ENCODE measurements around the gene KIF13A.
A peak's percentile ranks its signal among the peaks of the same experiment; 100 is the strongest.

KIF13A gene

DNA sequence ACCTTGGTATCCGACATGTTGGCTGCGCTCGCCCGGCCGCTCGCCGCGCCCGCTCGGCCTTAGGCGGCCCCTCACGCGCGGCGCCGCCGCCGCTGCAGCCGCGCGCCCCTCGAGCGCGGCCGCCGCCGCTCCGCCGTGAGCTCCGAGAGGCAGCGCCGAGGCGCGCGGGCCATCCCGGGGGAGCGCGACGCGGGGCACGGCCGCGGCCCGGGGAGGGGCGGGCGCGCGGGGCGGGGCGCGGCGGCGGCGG is at the start of gene KIF13A:
Gene KIF13A, minus strand, starts transcription at position 189 of the 250 bp plus-strand sequence. Its CDS starts 172 bp downstream, at position 17.
- H3K4me1 ChIP-seq (ENCODE audit: control insufficient read depth in 2 of 2, insufficient read depth in 2 of 2, low read length in 2 of 2): peaks cover 8 to 22% of the 10 kb centered on the region in 2 donors
- H3K9me3 ChIP-seq (ENCODE audit: control insufficient read depth in 2 of 2, low read length in 2 of 2): no peaks in the 10 kb centered on the region
- peak within 1 kb of the TSS; percentile 76 to 87 for H3K4me3 ChIP-seq (ENCODE audit: low read length in 2 of 2)
- H3K9ac ChIP-seq (ENCODE audit: low read depth in 1 of 2, low read length in 2 of 2): peak within 1 kb of the TSS; percentile 85 to 88
- peak within 1 kb of the TSS; percentile 86 to 89 for H3K27ac ChIP-seq (ENCODE audit: low read depth in 2 of 2, low read length in 2 of 2)
- H3K27me3 ChIP-seq (ENCODE audit: control insufficient read depth in 2 of 2, insufficient read depth in 2 of 2, low read length in 2 of 2): no peaks in the 10 kb centered on the region
- no peaks in the 10 kb centered on the region for H3K36me3 ChIP-seq (ENCODE audit: control insufficient read depth in 2 of 2, insufficient read depth in 2 of 2, low read length in 2 of 2)

- Histone ChIP-seq H3K4me3 (ENCODE audit: low read length in 2 of 2) (no peak overlapping the region), H3K9me3 (ENCODE audit: control insufficient read depth in 2 of 2, low read length in 2 of 2) (no peaks in the 10 kb centered on the region), H3K27me3 (ENCODE audit: control insufficient read depth in 2 of 2, insufficient read depth in 2 of 2, low read length in 2 of 2) (no peaks in the 10 kb centered on the region), H3K27ac (ENCODE audit: low read depth in 2 of 2, low read length in 2 of 2) (no peak overlapping the region), H3K36me3 (ENCODE audit: control insufficient read depth in 2 of 2, insufficient read depth in 2 of 2, low read length in 2 of 2) (no peaks in the 10 kb centered on the region), H3K9ac (ENCODE audit: low read depth in 1 of 2, low read length in 2 of 2) (no peak overlapping the region), H3K4me1 (ENCODE audit: control insufficient read depth in 2 of 2, insufficient read depth in 2 of 2, low read length in 2 of 2) (no peaks in the 10 kb centered on the region)
These were observed 49.3 kb upstream of the KIF13A start for GRCh38 chr6:18036781-18037180.

DNA sequence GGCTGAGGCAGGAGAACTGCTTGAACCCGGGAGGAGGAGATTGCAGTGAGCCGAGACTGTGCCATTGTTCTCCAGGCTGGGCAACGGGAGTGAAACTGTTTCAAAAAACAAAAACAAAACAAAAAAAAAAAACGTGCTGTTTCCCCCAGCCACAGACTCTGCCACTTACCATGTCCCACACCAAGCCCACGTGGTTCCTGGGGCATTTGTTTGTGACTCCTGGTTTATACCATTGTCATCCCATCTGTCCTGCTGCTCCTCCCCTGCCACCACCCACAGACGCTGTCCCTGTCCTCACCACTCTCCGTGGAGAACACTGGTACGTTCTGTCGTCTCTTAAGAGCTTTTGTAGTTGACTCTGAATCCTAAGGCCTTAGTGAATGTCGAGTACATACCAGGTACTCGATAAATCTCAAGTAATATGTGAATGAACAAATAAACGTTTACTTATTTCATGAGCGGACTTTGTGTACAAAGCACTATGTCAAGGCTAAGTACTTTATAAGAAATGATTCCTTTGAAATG is 48.0 kb upstream of the KIF13A start:
- no peaks in the 10 kb centered on the region for H3K36me3 ChIP-seq (ENCODE audit: control insufficient read depth in 2 of 2, insufficient read depth in 2 of 2, low read length in 2 of 2)
- H3K4me1 ChIP-seq (ENCODE audit: control insufficient read depth in 2 of 2, insufficient read depth in 2 of 2, low read length in 2 of 2): no peaks in the 10 kb centered on the region
- H3K9ac ChIP-seq (ENCODE audit: low read depth in 1 of 2, low read length in 2 of 2): no peak overlapping the region
- no peak overlapping the region for H3K27ac ChIP-seq (ENCODE audit: low read depth in 2 of 2, low read length in 2 of 2)
- H3K9me3 ChIP-seq (ENCODE audit: control insufficient read depth in 2 of 2, low read length in 2 of 2): no peaks in the 10 kb centered on the region
- H3K4me3 ChIP-seq (ENCODE audit: low read length in 2 of 2): no peak overlapping the region
- no peaks in the 10 kb centered on the region for H3K27me3 ChIP-seq (ENCODE audit: control insufficient read depth in 2 of 2, insufficient read depth in 2 of 2, low read length in 2 of 2)

GRCh38 chr6:18034798-18035202 is 47.4 kb upstream of the KIF13A start:
- no peaks in the 10 kb centered on the region for H3K4me1 ChIP-seq (ENCODE audit: control insufficient read depth in 2 of 2, insufficient read depth in 2 of 2, low read length in 2 of 2)
- no peaks in the 10 kb centered on the region for H3K9me3 ChIP-seq (ENCODE audit: control insufficient read depth in 2 of 2, low read length in 2 of 2)
- H3K9ac ChIP-seq (ENCODE audit: low read depth in 1 of 2, low read length in 2 of 2): no peak overlapping the region
- H3K27me3 ChIP-seq (ENCODE audit: control insufficient read depth in 2 of 2, insufficient read depth in 2 of 2, low read length in 2 of 2): no peaks in the 10 kb centered on the region
- no peaks in the 10 kb centered on the region for H3K36me3 ChIP-seq (ENCODE audit: control insufficient read depth in 2 of 2, insufficient read depth in 2 of 2, low read length in 2 of 2)
- H3K4me3 ChIP-seq (ENCODE audit: low read length in 2 of 2): no peak overlapping the region
- H3K27ac ChIP-seq (ENCODE audit: low read depth in 2 of 2, low read length in 2 of 2): no peak overlapping the region

DNA sequence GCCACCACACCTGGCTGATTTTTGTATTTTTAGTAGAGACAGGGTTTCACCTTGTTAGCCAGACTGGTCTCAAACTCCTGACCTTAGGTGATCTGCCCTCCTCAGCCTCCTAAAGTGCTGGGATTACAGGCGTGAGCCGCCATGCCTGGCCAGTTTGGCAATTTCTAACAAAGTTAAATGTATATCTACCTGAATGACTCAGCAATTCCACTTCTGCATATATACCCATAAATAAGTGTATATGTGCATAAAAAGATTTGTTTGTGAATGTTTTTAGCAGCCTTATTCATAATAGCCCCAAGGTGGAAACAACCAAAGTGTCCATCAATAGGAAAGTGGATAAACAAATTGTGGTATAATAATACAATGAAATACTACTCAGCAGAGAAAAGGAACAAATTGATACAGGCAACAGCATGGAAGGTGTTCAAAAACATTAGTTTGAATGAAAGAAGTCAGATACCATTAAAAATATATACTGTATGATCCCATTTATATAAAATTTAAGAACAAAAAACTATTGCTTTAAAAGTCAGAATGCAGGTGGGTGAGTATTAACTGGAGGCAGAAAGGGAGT is 44.3 kb upstream of the KIF13A start:
- no peak overlapping the region for H3K27ac ChIP-seq (ENCODE audit: low read depth in 2 of 2, low read length in 2 of 2)
- H3K36me3 ChIP-seq (ENCODE audit: control insufficient read depth in 2 of 2, insufficient read depth in 2 of 2, low read length in 2 of 2): no peaks in the 10 kb centered on the region
- H3K9me3 ChIP-seq (ENCODE audit: control insufficient read depth in 2 of 2, low read length in 2 of 2): no peaks in the 10 kb centered on the region
- H3K4me1 ChIP-seq (ENCODE audit: control insufficient read depth in 2 of 2, insufficient read depth in 2 of 2, low read length in 2 of 2): no peaks in the 10 kb centered on the region
- H3K4me3 ChIP-seq (ENCODE audit: low read length in 2 of 2): no peak overlapping the region
- no peaks in the 10 kb centered on the region for H3K27me3 ChIP-seq (ENCODE audit: control insufficient read depth in 2 of 2, insufficient read depth in 2 of 2, low read length in 2 of 2)
- no peak overlapping the region for H3K9ac ChIP-seq (ENCODE audit: low read depth in 1 of 2, low read length in 2 of 2)

GRCh38 chr6:18031189-18031588 is 43.8 kb upstream of the KIF13A start:
- Histone ChIP-seq H3K27ac (ENCODE audit: low read depth in 2 of 2, low read length in 2 of 2) (no peak overlapping the region), H3K27me3 (ENCODE audit: control insufficient read depth in 2 of 2, insufficient read depth in 2 of 2, low read length in 2 of 2) (no peaks in the 10 kb centered on the region), H3K9ac (ENCODE audit: low read depth in 1 of 2, low read length in 2 of 2) (no peak overlapping the region), H3K4me3 (ENCODE audit: low read length in 2 of 2) (no peak overlapping the region), H3K36me3 (ENCODE audit: control insufficient read depth in 2 of 2, insufficient read depth in 2 of 2, low read length in 2 of 2) (no peaks in the 10 kb centered on the region), H3K4me1 (ENCODE audit: control insufficient read depth in 2 of 2, insufficient read depth in 2 of 2, low read length in 2 of 2) (no peaks in the 10 kb centered on the region), H3K9me3 (ENCODE audit: control insufficient read depth in 2 of 2, low read length in 2 of 2) (no peaks in the 10 kb centered on the region)

DNA sequence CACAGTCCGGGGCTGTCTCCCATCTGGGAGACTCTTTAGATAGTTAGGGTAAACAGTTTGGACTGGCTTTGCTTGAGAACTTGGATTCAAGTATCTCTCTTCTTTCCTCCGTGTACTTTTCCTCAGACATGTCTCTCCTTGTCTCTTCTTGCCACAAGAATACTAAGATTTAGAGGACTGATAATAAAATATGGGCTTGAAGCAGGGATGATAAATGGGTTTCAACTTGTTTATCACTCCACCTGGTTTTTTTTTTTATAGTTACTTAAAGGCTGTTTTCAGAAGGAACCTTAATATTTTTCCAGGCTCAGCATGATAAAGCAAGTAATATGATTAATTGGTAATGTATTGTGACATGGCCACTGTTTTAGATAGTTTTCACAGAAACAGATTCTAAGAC is 40.9 kb upstream of the KIF13A start:
- H3K36me3 ChIP-seq (ENCODE audit: control insufficient read depth in 2 of 2, insufficient read depth in 2 of 2, low read length in 2 of 2): no peaks in the 10 kb centered on the region
- no peaks in the 10 kb centered on the region for H3K4me1 ChIP-seq (ENCODE audit: control insufficient read depth in 2 of 2, insufficient read depth in 2 of 2, low read length in 2 of 2)
- no peaks in the 10 kb centered on the region for H3K27me3 ChIP-seq (ENCODE audit: control insufficient read depth in 2 of 2, insufficient read depth in 2 of 2, low read length in 2 of 2)
- H3K4me3 ChIP-seq (ENCODE audit: low read length in 2 of 2): no peak overlapping the region
- no peak overlapping the region for H3K27ac ChIP-seq (ENCODE audit: low read depth in 2 of 2, low read length in 2 of 2)
- H3K9me3 ChIP-seq (ENCODE audit: control insufficient read depth in 2 of 2, low read length in 2 of 2): no peaks in the 10 kb centered on the region
- no peak overlapping the region for H3K9ac ChIP-seq (ENCODE audit: low read depth in 1 of 2, low read length in 2 of 2)

DNA sequence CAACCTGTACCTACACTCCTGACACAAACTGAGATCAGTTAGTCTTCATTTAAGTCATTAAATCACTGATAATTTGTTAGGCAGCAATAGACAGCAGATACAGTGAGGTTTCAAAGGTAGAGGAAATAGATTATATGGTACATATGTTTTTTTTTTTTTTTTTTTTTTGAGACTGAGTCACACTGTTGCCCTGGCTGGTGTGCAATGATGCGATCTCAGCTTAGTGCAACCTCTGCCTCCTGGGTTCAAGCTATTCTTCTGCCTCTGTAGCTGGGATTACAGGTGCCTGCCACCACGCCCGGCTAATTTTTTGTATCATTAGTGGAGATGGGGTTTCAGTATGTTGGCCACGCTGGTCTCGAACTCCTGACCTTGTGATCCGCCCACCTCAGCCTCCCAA is 38.2 kb upstream of the KIF13A start:
- no peaks in the 10 kb centered on the region for H3K36me3 ChIP-seq (ENCODE audit: control insufficient read depth in 2 of 2, insufficient read depth in 2 of 2, low read length in 2 of 2)
- H3K9me3 ChIP-seq (ENCODE audit: control insufficient read depth in 2 of 2, low read length in 2 of 2): no peaks in the 10 kb centered on the region

DNA sequence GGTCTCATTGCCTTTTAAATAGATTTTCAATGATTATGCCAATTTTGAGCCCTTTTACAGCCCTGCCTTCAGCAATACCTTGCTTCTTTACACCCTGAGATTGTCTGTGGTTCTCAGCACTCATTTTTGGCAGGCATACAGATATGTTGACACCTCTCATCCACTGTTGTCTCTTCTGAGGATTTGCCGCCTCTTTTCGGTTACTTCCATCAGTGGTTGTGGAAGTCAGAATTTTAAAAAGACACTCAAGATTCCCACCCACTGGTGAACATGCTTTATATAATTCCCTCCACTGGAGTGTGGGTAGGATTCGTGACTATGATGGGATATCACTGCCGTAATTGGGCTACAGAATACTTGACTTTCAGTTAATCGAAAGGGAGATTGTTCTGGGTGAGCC is 37.4 kb upstream of the KIF13A start:
- Histone ChIP-seq H3K27me3 (ENCODE audit: control insufficient read depth in 2 of 2, insufficient read depth in 2 of 2, low read length in 2 of 2) (no peaks in the 10 kb centered on the region), H3K27ac (ENCODE audit: low read depth in 2 of 2, low read length in 2 of 2) (no peak overlapping the region), H3K36me3 (ENCODE audit: control insufficient read depth in 2 of 2, insufficient read depth in 2 of 2, low read length in 2 of 2) (no peaks in the 10 kb centered on the region), H3K9me3 (ENCODE audit: control insufficient read depth in 2 of 2, low read length in 2 of 2) (no peaks in the 10 kb centered on the region), H3K4me3 (ENCODE audit: low read length in 2 of 2) (no peak overlapping the region), H3K9ac (ENCODE audit: low read depth in 1 of 2, low read length in 2 of 2) (no peak overlapping the region), H3K4me1 (ENCODE audit: control insufficient read depth in 2 of 2, insufficient read depth in 2 of 2, low read length in 2 of 2) (no peaks in the 10 kb centered on the region)

More for the DNA sequence above, 38.2 kb upstream of the KIF13A start:
- Histone ChIP-seq H3K27me3 (ENCODE audit: control insufficient read depth in 2 of 2, insufficient read depth in 2 of 2, low read length in 2 of 2) (no peaks in the 10 kb centered on the region), H3K9ac (ENCODE audit: low read depth in 1 of 2, low read length in 2 of 2) (no peak overlapping the region), H3K27ac (ENCODE audit: low read depth in 2 of 2, low read length in 2 of 2) (no peak overlapping the region), H3K4me3 (ENCODE audit: low read length in 2 of 2) (no peak overlapping the region), H3K4me1 (ENCODE audit: control insufficient read depth in 2 of 2, insufficient read depth in 2 of 2, low read length in 2 of 2) (no peaks in the 10 kb centered on the region)

DNA sequence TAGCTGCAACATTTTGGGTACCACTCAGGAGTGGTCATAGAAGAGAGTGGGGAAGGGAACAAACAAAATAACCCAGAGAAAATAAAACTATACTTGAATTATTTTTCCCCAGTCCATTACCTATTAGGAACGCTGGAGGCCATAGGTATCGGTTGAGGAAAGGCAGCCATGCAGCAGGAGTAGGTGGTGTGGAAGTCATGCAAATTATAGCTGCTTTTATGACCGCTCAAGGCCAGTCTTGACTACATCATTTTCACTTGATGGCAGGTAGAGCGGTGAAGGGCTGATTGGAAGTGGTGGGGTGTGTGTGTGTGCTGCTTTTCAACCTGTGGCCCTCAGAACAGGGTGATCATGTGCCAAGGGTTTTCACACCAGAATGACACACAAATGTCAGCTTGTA is 36.5 kb upstream of the KIF13A start:
- Histone ChIP-seq H3K9me3 (ENCODE audit: control insufficient read depth in 2 of 2, low read length in 2 of 2) (no peaks in the 10 kb centered on the region), H3K27ac (ENCODE audit: low read depth in 2 of 2, low read length in 2 of 2) (no peak overlapping the region), H3K9ac (ENCODE audit: low read depth in 1 of 2, low read length in 2 of 2) (no peak overlapping the region), H3K4me1 (ENCODE audit: control insufficient read depth in 2 of 2, insufficient read depth in 2 of 2, low read length in 2 of 2) (no peaks in the 10 kb centered on the region), H3K36me3 (ENCODE audit: control insufficient read depth in 2 of 2, insufficient read depth in 2 of 2, low read length in 2 of 2) (no peaks in the 10 kb centered on the region), H3K4me3 (ENCODE audit: low read length in 2 of 2) (no peak overlapping the region), H3K27me3 (ENCODE audit: control insufficient read depth in 2 of 2, insufficient read depth in 2 of 2, low read length in 2 of 2) (no peaks in the 10 kb centered on the region)

Measured in mucosa of rectum (tissue), 2 donors.